RWPE1 (cell line): ENCODE data around the gene KLHL25.
A peak's percentile ranks its signal among the peaks of the same experiment; 100 is the strongest.

Experiments used
- CTCF ChIA-PET: fragments of 350-600 bp; sonication (Branson Sonifier 250); formaldehyde crosslinking; extraction: SDS; loops from one replicate; lab custom pipeline; 2021; lab: Yijun Ruan, JAX
- POLR2A ChIA-PET: fragments of 400-600 bp; formaldehyde crosslinking; extraction: SDS; loops from one replicate; lab custom pipeline; 2020; ENCODE audit warnings: antibody characterized with exemption; ENCODE audit not compliant: low non-redundant PET; lab: Yijun Ruan, JAX
- DNase-seq: peaks from one replicate; pipeline ENCODE4 v3.0.0; 2012; ENCODE audit warnings: low spot score
- H3K27ac ChIP-seq: fragments of 450-650 bp; 2 replicates; pipeline ENCODE4 v1.5.1; 2017
- TF ChIP-seq, protein P1 (sequence below): fragments of 450-650 bp; conservative IDR thresholded peaks from 2 replicates; pipeline ENCODE4 v1.5.1; 2017; ENCODE audit warnings: low read depth, mild to moderate bottlenecking

Gene KLHL25

DNA sequence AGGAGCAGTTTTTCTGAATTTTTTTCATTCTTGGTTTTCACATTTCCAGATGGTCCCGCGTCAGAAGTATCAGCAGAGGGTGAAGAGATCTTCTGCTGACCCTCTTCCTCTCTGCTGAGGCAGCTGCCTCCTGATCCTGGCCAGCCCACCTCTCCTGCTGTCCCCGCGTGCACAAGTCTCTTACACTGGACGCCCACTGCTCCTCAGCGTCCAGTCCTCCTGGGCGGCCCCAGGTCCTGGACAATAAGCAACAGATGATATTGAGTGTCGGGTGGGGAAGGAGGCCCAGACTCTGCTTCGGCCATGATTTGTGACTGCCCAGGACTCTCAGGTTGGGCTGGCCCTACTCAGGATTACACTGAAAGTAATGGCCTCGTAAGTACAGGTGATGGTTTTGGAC lies 50.1 kb downstream of the KLHL25 start:
- CTCF ChIA-PET = no interaction called here
- TF ChIP-seq, protein P1, sequence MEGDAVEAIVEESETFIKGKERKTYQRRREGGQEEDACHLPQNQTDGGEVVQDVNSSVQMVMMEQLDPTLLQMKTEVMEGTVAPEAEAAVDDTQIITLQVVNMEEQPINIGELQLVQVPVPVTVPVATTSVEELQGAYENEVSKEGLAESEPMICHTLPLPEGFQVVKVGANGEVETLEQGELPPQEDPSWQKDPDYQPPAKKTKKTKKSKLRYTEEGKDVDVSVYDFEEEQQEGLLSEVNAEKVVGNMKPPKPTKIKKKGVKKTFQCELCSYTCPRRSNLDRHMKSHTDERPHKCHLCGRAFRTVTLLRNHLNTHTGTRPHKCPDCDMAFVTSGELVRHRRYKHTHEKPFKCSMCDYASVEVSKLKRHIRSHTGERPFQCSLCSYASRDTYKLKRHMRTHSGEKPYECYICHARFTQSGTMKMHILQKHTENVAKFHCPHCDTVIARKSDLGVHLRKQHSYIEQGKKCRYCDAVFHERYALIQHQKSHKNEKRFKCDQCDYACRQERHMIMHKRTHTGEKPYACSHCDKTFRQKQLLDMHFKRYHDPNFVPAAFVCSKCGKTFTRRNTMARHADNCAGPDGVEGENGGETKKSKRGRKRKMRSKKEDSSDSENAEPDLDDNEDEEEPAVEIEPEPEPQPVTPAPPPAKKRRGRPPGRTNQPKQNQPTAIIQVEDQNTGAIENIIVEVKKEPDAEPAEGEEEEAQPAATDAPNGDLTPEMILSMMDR = no peak
- POLR2A ChIA-PET = no interaction called here
- no peak overlapping the region for H3K27ac ChIP-seq
- no peak for DNase-seq

DNA sequence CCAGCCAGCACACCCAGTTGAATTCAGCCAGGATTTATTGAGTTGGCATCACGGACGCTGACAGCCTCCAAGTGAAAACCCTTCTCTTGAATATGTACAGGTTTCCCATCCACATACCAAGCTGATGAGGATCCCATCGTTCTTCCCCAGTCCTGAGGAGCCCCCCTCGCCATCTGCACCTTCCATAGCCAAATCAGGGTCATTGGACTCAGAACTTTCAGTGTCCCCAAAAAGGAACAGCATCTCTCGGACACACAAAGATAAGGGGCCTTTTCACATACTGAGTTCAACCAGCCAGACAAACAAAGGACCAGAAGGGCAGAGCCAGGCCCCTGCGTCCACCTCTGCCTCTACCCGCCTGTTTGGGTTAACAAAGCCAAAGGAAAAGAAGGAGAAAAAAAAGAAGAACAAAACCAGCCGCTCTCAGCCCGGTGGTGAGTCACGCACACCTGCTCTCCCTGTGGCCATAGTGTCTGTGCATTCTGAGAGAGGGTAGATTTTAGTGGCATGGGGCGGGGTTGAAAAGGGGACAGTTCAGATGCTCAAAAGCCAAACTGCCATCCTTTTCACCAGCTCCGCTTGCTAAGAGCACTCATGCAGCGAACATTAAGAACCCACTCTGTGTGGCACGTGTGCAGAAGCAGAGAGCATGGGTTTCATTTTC lies 51.2 kb downstream of the KLHL25 start:
- ChIA-PET POLR2A (no interaction called here), CTCF (no interaction called here)
- TF ChIP-seq, protein P1 = no peak
- H3K27ac ChIP-seq = peak overlapping the region; percentile 16
- DNase-seq = no peak

DNA sequence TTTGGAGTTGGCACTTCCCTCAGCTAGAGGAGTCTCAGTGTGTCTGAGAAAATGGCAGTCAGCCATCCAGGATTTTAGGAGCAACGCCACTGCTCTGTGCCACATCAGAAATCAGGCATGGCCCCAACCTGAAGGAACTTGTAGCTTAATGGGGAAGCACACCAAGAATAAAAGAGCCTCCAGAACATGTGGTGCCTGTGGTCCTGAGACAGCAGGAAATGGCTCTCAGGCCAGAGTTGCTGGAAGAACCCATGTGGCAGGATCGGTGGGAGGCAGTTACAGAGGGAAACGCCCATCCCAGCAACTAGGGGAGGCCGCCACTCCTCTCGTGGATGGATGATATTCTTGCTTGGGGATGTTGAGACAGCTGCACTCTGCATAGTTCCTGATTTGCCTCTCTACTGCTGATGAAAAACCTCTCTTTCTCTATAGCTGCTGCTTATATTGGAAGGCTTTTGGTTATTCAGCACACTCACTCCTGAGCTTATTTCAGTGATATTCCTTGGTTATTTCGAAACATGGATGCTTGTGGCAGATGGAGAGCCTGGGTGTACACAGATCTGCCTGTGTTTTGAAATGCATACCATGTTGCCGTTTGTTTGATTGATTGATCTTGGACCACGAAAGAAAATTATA lies 52.4 kb downstream of the KLHL25 start:
- DNase-seq = no peak
- TF ChIP-seq, protein P1 = no peak
- POLR2A ChIA-PET = no interaction called here
- CTCF ChIA-PET = interaction anchor here (0.5 to 0.6 kb wide), 2 partner anchors 12 to 1208 kb away, joined by 3 to 5 read pairs; no protein-coding TSS in a partner anchor
- peak overlapping the region; percentile 60 for H3K27ac ChIP-seq

DNA sequence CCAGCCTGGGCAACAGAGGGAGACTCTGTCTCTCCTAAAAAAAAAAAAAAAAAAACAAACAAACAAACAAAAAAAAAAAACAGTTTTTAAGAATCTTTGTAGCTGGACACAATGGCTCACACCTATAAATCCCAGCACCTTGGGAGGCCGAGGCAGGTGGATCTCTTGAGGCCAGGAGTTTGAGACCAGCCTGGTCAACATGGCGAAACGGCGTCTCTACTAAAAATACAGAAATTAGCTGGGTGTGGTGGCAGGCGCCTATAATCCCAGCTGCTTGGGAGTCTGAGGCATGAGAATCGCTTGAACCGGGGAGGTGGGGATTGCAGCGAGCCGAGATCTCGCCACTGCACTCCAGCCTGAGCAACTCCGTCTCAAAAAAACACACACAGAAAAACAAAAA lies 53.1 kb downstream of the KLHL25 start:
- ChIA-PET POLR2A (no interaction called here), CTCF (interaction anchor here (0.6 kb wide), 1 partner anchor 1208 kb away, joined by 5 read pairs; no protein-coding TSS in a partner anchor)

DNA sequence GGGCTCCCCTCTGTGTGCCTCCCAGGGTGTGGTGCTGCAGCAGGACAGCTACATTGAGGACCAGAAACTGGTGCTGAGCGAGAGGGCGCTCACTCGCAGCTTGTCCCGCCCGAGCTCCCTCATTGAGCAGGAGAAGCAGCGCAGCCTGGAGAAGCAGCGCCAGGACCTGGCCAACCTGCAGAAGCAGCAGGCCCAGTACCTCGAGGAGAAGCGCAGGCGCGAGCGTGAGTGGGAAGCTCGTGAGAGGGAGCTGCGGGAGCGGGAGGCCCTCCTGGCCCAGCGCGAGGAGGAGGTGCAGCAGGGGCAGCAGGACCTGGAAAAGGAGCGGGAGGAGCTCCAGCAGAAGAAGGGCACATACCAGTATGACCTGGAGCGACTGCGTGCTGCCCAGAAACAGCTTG lies 53.7 kb downstream of the KLHL25 start:
- ChIA-PET POLR2A (no interaction called here), CTCF (no interaction called here)
- DNase-seq = no peak

More for the DNA sequence above, 53.1 kb downstream of the KLHL25 start:
- TF ChIP-seq, protein P1 = no peak
- peak overlapping the region; percentile 60 for H3K27ac ChIP-seq
- no peak for DNase-seq

DNA sequence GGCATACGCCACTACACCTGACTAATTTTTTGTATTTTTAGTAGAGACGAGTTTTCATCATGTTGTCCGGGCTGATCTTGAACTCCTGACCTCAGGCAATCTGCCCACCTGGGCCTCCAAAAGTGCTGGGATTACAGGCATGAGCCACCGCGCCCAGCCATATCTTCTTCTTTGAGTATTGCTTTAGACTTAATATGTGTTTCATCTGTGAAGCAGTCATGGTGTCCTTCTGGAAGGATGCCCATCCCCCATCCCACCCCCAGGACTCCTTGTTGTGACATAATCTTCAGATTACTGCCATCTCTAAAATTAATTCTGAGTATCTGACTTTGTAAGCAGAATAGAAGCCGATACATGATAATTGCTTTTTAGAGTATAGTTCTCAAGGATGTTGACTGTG lies 57.7 kb downstream of the KLHL25 start:
- no peak for DNase-seq
- ChIA-PET CTCF (no interaction called here), POLR2A (no interaction called here)
- H3K27ac ChIP-seq = no peak overlapping the region
- TF ChIP-seq, protein P1 = no peak

More for the DNA sequence above, 53.7 kb downstream of the KLHL25 start:
- H3K27ac ChIP-seq = 0 out of 2 replicates have a peak overlapping the region, but pooled peaks have one; percentile 5
- TF ChIP-seq, protein P1 = no peak
